Erythroblast (primary cell): Measurements from ENCODE around the gene FAP.

Experiments
- GATA1 ChIP-seq: IDR thresholded peaks from 2 replicates; pipeline ENCODE4 v1.6.1; 2011; ENCODE audit warnings: low read depth, mild to moderate bottlenecking, control low read depth, low read length, moderate library complexity
- POLR2A ChIP-seq: IDR thresholded peaks from 2 replicates; pipeline ENCODE4 v1.6.1; 2011; ENCODE audit warnings: mild to moderate bottlenecking, low read length

- TF ChIP-seq POLR2A (no peak), GATA1 (no peak)
Observed at GRCh38 chr2:162252153-162252552, 8.9 kb upstream of the FAP start.
